Neural progenitor cell (in vitro differentiated cells): ENCODE data around the gene CADM1.

Experiments
- EZH2 ChIP-seq: fragments of 200-600 bp; sonication (generic); IDR thresholded peaks from 2 replicates; pipeline ENCODE4 v1.6.1; 2017; ENCODE audit warnings: antibody characterized with exemption, mild to moderate bottlenecking, moderate library complexity
- EZH2phosphoT487 ChIP-seq: fragments of 200-600 bp; sonication (generic); IDR thresholded peaks from 2 replicates; pipeline ENCODE4 v1.6.1; 2017; ENCODE audit warnings: antibody characterized with exemption
- TF ChIP-seq, protein P1 (sequence below): fragments of 200-600 bp; sonication (generic); IDR thresholded peaks from 2 replicates; pipeline ENCODE4 v1.5.1; 2017; ENCODE audit warnings: antibody characterized with exemption, mild to moderate bottlenecking

DNA sequence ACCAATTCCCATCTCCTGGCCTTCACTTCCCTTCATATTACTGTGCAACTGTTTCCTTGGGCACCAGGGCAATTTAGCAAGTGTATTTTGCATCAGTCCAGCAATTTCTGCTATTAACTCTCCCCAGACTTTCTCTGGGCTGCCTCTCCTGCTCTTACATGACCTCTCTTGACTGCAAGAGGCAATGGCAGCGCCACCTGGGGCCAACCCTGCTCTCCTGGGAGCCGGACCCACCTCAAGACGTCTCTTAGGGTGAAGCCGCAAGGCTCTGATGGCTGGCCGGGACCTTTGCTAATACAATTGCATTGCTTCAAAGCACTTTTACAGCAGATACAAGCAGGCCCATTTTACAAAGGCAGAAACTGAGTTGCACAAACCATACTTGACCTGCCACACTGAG lies 360.2 kb downstream of the CADM1 start:
- TF ChIP-seq, protein P1, sequence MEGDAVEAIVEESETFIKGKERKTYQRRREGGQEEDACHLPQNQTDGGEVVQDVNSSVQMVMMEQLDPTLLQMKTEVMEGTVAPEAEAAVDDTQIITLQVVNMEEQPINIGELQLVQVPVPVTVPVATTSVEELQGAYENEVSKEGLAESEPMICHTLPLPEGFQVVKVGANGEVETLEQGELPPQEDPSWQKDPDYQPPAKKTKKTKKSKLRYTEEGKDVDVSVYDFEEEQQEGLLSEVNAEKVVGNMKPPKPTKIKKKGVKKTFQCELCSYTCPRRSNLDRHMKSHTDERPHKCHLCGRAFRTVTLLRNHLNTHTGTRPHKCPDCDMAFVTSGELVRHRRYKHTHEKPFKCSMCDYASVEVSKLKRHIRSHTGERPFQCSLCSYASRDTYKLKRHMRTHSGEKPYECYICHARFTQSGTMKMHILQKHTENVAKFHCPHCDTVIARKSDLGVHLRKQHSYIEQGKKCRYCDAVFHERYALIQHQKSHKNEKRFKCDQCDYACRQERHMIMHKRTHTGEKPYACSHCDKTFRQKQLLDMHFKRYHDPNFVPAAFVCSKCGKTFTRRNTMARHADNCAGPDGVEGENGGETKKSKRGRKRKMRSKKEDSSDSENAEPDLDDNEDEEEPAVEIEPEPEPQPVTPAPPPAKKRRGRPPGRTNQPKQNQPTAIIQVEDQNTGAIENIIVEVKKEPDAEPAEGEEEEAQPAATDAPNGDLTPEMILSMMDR, result no peak
- no peak for TF ChIP-seq EZH2phosphoT487
- no peak for TF ChIP-seq EZH2
